IPS-18c (cell line): ENCODE data around the gene ETNK2.
A peak's percentile ranks its signal among the peaks of the same experiment; 100 is the strongest.

Source experiments
- H3K4me3 ChIP-seq: 2 replicates; pipeline ENCODE4 v1.7.0; 2013; ENCODE audit warnings: low read depth, mild to moderate bottlenecking, low read length, moderate library complexity; ENCODE audit not compliant: insufficient read depth
- H3K9me3 ChIP-seq: one replicate; pipeline ENCODE4 v1.6.1; 2013; ENCODE audit warnings: mild to moderate bottlenecking, low read length, moderate library complexity; ENCODE audit not compliant: control insufficient read depth, insufficient read depth

ETNK2 gene

GRCh38 chr1:204154568-204155255 lies 2.9 kb upstream of the ETNK2 start:
- no peak overlapping the region for H3K4me3 ChIP-seq

GRCh38 chr1:204153667-204154066 lies 1.8 kb upstream of the ETNK2 start:
- Histone ChIP-seq H3K4me3 (no peak overlapping the region), H3K9me3 (no peaks in the 10 kb centered on the region)

More at GRCh38 chr1:204154568-204155255, 2.9 kb upstream of the ETNK2 start:
- no peaks in the 10 kb centered on the region for H3K9me3 ChIP-seq

- no peaks in the 10 kb centered on the region for H3K9me3 ChIP-seq
- H3K4me3 ChIP-seq: peak overlapping the region; percentile 65
Measured at GRCh38 chr1:204152310-204153044, 633 bp upstream of the ETNK2 start.

- H3K4me3 ChIP-seq: peak overlapping the region; percentile 65
- H3K9me3 ChIP-seq: no peaks in the 10 kb centered on the region
Measured at GRCh38 chr1:204150702-204151551, 917 bp downstream of the ETNK2 start.

GRCh38 chr1:204149635-204150565 lies 1.9 kb downstream of the ETNK2 start:
- Histone ChIP-seq H3K9me3 (no peaks in the 10 kb centered on the region), H3K4me3 (0 out of 2 replicates have a peak overlapping the region, but pooled peaks have one; percentile 65)

- Histone ChIP-seq H3K9me3 (no peaks in the 10 kb centered on the region), H3K4me3 (no peak overlapping the region)
Measured at GRCh38 chr1:204149107-204149506, 2.7 kb downstream of the ETNK2 start.

GRCh38 chr1:204147406-204148383 lies 4.1 kb downstream of the ETNK2 start:
- Histone ChIP-seq H3K9me3 (no peaks in the 10 kb centered on the region), H3K4me3 (no peak overlapping the region)

GRCh38 chr1:204146965-204147364 lies 4.9 kb downstream of the ETNK2 start:
- Histone ChIP-seq H3K9me3 (no peaks in the 10 kb centered on the region), H3K4me3 (no peak overlapping the region)

GRCh38 chr1:204146309-204146708 lies 5.5 kb downstream of the ETNK2 start:
- Histone ChIP-seq H3K9me3 (no peaks in the 10 kb centered on the region), H3K4me3 (no peak overlapping the region)

GRCh38 chr1:204145033-204145504 lies 6.8 kb downstream of the ETNK2 start:
- H3K4me3 ChIP-seq: no peak overlapping the region
- no peaks in the 10 kb centered on the region for H3K9me3 ChIP-seq

- Histone ChIP-seq H3K4me3 (no peak overlapping the region), H3K9me3 (no peaks in the 10 kb centered on the region)
Measured at GRCh38 chr1:204143276-204144041, 8.4 kb downstream of the ETNK2 start.

GRCh38 chr1:204142032-204142974 lies 9.5 kb downstream of the ETNK2 start:
- H3K9me3 ChIP-seq: no peaks in the 10 kb centered on the region
- no peak overlapping the region; the same call in 1 of the 2 replicates for H3K4me3 ChIP-seq

GRCh38 chr1:204141131-204141530 lies 10.7 kb downstream of the ETNK2 start:
- Histone ChIP-seq H3K4me3 (no peak overlapping the region), H3K9me3 (no peaks in the 10 kb centered on the region)

- H3K4me3 ChIP-seq: no peak overlapping the region
- H3K9me3 ChIP-seq: no peaks in the 10 kb centered on the region
Measured at GRCh38 chr1:204139952-204140351, 11.9 kb downstream of the ETNK2 start.
